ENCODE results near the gene DUOX2.
A peak's percentile ranks its signal among the peaks of the same experiment; 100 is the strongest.

DUOX2 gene

GRCh38 chr15:45121020-45121419 lies 7.0 kb upstream of the DUOX2 start:
- in situ Hi-C loops (cut with HindIII; ENCODE audit: low sequenced_read_pairs) = no loop called here
- no peak for DNase-seq (ENCODE audit: low read depth, low spot score)
- H3K4me3 ChIP-seq (ENCODE audit: low read depth, low read length) = no peak overlapping the region
- TF ChIP-seq, protein P1, sequence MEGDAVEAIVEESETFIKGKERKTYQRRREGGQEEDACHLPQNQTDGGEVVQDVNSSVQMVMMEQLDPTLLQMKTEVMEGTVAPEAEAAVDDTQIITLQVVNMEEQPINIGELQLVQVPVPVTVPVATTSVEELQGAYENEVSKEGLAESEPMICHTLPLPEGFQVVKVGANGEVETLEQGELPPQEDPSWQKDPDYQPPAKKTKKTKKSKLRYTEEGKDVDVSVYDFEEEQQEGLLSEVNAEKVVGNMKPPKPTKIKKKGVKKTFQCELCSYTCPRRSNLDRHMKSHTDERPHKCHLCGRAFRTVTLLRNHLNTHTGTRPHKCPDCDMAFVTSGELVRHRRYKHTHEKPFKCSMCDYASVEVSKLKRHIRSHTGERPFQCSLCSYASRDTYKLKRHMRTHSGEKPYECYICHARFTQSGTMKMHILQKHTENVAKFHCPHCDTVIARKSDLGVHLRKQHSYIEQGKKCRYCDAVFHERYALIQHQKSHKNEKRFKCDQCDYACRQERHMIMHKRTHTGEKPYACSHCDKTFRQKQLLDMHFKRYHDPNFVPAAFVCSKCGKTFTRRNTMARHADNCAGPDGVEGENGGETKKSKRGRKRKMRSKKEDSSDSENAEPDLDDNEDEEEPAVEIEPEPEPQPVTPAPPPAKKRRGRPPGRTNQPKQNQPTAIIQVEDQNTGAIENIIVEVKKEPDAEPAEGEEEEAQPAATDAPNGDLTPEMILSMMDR (IDR thresholded peaks at IDR 0.05; ENCODE audit: low read depth, low read length) = no peak

DNA sequence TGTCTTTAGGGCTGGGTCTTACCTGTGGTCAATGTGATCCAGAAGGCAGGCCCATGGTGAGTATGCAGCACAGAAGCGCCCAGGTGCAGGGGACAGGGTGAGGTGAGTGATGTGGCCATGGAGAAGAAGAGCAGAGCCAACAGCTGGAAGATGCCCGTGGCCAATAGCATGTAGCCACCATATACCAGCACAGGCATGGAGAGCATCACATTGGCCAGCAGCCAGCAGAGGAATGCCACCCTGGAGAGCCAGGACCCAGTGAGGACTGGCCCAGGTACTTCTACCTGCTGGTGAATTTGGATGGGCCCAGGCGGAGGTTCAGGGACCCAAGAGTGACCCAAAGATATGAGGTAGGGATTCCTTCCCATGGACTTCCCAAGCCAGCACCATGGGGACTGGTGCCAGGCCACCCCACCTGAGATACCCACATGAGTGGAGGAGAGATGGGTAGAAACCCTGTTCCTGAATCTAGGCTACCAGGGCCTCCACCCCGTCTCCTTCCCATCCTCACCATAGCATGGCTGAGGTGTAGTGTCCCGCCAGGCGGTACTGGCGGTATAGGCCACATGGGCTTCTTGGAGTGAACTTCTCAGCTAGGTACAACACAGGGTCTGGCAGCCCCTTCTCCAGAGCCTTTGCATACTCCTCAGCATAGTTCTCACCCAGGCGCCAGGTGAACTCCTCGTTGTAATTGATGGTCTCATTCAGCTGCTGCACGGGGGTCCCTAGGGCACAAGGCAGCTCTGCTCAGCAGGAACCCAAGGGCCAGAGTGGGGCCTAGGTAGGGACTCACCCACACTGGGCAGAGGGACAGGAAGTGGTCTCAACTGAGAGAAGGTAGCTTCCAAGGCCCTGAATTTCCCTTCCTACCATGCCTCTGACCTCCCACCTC lies 6.4 kb upstream of the DUOX2 start:
- in situ Hi-C loops (cut with HindIII; ENCODE audit: low sequenced_read_pairs) = no loop called here
- no peak for DNase-seq (ENCODE audit: low read depth, low spot score)
- H3K4me3 ChIP-seq (ENCODE audit: low read depth, low read length) = no peak overlapping the region
- TF ChIP-seq, protein P1 (IDR thresholded peaks at IDR 0.05; ENCODE audit: low read depth, low read length) = no peak

DNA sequence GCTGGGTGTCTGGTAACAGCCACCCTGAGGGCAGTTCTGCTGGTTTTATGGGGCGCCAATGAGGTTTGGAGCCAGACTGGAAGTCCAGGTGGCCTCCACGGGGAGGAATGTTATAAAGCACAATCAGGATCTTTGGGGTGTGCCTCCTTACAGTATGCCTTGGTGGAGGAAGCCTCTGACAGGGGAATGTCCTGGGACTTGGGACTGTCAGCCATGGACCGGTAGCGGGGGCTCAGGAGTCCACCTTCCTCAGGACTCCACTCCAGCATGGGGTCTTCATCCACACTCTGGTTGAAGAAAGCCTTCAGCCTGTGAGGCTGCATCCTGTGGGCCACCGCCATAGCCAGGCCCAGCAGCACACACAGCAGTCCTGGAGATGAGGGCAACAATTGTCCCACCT lies 5.0 kb upstream of the DUOX2 start:
- DNase-seq (ENCODE audit: low read depth, low spot score) = no peak
- in situ Hi-C loops (cut with HindIII; ENCODE audit: low sequenced_read_pairs) = no loop called here
- no peak overlapping the region for H3K4me3 ChIP-seq (ENCODE audit: low read depth, low read length)
- TF ChIP-seq, protein P1 (IDR thresholded peaks at IDR 0.05; ENCODE audit: low read depth, low read length) = no peak

DNA sequence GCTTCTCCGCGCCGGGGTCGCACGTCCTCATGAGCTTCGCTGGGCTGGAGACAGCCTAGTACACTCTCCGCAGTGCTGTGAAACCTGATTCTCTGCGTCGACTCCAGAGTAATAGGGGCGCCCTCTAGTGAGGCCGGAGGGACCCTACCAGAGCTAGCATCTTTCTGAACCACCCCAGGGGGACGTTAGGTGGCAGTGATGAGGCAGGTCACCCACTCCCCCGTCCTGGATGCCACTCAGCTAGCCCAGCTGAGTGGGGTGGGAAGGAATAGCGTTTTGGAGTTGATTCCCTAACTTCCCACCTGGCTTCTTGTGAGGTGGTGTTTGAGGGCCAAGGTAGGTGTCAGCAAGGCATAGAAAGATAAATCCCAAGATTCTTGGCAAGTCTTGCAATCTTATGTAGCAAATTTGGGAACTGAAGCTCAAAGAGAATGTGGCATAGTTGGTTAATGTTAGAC lies 4.2 kb upstream of the DUOX2 start:
- TF ChIP-seq, protein P1 (IDR thresholded peaks at IDR 0.05; ENCODE audit: low read depth, low read length) = peak; percentile 100
- H3K4me3 ChIP-seq (ENCODE audit: low read depth, low read length) = no peak overlapping the region
- DNase-seq (ENCODE audit: low read depth, low spot score) = peak; percentile 89
- in situ Hi-C loops (cut with HindIII; ENCODE audit: low sequenced_read_pairs) = no loop called here

- no peak for DNase-seq (ENCODE audit: low read depth, low spot score)
- TF ChIP-seq, protein P1 (IDR thresholded peaks at IDR 0.05; ENCODE audit: low read depth, low read length) = no peak
- H3K4me3 ChIP-seq (ENCODE audit: low read depth, low read length) = no peak overlapping the region
- in situ Hi-C loops (cut with HindIII; ENCODE audit: low sequenced_read_pairs) = no loop called here
Observed at GRCh38 chr15:45117308-45118130, 3.5 kb upstream of the DUOX2 start.

DNA sequence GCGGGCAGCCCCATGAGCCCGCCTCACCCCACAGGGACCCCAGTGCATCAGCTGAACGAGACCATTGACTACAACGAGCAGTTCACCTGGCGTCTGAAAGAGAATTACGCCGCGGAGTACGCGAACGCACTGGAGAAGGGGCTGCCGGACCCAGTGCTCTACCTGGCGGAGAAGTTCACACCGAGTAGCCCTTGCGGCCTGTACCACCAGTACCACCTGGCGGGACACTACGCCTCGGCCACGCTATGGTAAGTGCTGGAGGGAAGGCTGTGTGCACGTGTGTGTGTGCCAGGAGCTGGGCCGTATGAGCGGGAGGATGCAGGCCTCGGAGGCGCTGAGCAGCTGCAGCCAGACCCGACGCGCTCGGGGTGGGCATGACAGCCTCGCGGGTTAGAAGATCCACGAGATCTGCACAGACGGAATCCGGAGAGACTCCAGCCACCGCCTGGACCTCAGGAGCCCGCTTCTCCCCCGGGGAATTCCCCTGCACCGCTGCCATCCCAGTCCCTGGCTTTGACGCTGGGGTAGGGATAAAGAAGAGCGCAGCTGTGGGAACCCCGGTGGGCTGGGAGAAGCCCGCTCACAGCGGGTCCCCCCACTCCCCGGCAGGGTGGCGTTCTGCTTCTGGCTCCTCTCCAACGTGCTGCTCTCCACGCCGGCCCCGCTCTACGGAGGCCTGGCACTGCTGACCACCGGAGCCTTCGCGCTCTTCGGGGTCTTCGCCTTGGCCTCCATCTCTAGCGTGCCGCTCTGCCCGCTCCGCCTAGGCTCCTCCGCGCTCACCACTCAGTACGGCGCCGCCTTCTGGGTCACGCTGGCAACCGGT lies 2.7 kb upstream of the DUOX2 start:
- TF ChIP-seq, protein P1 (IDR thresholded peaks at IDR 0.05; ENCODE audit: low read depth, low read length) = no peak
- in situ Hi-C loops (cut with HindIII; ENCODE audit: low sequenced_read_pairs) = no loop called here
- DNase-seq (ENCODE audit: low read depth, low spot score) = no peak
- H3K4me3 ChIP-seq (ENCODE audit: low read depth, low read length) = no peak overlapping the region
